ENCODE results near the gene TCERG1. TPM values are rescaled to one million over a fixed set of nuclear protein-coding genes. Genes with fewer than 3 reads are reported as not detected.
A peak's percentile ranks its signal among the peaks of the same experiment; 100 is the strongest.

The TCERG1 gene
- total RNA-seq, 2 experiments from 2014 or later, result 123 to 131 TPM

DNA sequence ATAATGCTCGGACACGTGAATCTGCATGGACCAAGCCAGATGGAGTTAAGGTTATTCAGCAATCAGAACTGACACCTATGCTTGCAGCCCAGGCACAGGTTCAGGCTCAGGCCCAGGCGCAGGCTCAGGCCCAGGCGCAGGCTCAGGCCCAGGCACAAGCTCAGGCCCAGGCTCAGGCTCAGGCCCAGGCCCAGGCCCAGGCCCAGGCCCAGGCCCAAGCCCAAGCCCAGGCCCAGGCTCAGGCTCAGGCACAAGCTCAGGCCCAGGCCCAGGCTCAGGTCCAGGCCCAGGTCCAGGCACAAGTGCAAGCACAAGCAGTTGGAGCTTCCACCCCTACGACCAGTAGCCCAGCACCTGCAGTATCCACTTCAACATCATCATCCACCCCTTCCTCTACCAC is 11.8 kb downstream of the TCERG1 start:
- Mint-ChIP-seq H3K4me1 (ENCODE audit: low read depth) (peaks cover 28% of the 10 kb centered on the region), H3K4me3 (no peak overlapping the region), H3K27me3 (ENCODE audit: low read depth) (no peaks in the 10 kb centered on the region), H3K27ac (no peak overlapping the region), H3K36me3 (ENCODE audit: low read depth) (peaks cover 46% of the 10 kb centered on the region), H3K9me3 (no peaks in the 10 kb centered on the region)
- DNase-seq, result no peak
- intact Hi-C loops (cut with micrococcal nuclease), result no loop called here
- CTCF ChIA-PET, result no interaction called here

DNA sequence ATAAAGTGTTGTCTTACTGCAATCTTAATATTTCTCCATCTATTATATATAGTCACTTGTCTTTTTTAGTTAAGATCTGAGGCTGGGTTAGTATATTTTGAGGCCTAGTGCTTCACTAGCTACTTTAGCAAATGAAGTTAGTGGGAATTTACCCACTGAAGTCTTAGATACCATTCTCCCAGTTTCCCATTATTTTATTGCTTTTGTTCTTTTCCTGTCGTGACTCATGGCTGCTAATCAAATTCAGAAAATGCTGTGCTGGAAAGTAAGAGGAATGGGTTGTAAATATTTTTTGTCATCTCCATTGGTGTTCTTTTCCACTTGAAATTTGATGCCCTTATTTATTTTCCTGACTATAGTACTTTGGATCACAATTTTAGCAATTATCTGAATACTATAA is 14.2 kb downstream of the TCERG1 start:
- intact Hi-C loops (cut with micrococcal nuclease), result loop anchor here (10.0 kb wide), 1 partner anchor 337 kb away; no protein-coding TSS in a partner anchor
- no peak overlapping the region for H3K27ac Mint-ChIP-seq
- H3K4me3 Mint-ChIP-seq, result no peak overlapping the region
- peaks cover 46% of the 10 kb centered on the region for H3K36me3 Mint-ChIP-seq (ENCODE audit: low read depth)
- DNase-seq, result no peak
- H3K9me3 Mint-ChIP-seq, result no peaks in the 10 kb centered on the region
- CTCF ChIA-PET, result interaction anchor here (0.7 kb wide), 1 partner anchor 52 kb away, joined by 3 read pairs; no protein-coding TSS in a partner anchor
- peaks cover 27% of the 10 kb centered on the region for H3K4me1 Mint-ChIP-seq (ENCODE audit: low read depth)
- no peaks in the 10 kb centered on the region for H3K27me3 Mint-ChIP-seq (ENCODE audit: low read depth)

DNA sequence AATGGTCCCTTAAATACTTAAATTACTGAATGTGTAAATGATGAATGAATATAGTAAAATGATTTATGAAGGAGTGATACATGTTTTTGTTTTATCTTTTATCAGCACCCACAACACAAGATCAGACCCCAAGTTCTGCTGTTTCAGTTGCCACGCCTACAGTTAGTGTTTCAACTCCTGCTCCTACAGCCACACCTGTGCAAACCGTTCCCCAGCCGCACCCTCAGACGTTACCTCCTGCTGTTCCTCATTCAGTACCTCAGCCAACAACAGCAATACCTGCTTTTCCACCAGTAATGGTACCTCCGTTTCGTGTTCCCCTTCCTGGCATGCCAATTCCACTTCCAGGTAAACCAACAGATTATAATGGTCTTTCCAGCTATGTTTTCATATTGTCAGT is 16.3 kb downstream of the TCERG1 start:
- Mint-ChIP-seq H3K36me3 (ENCODE audit: low read depth) (peaks cover 47% of the 10 kb centered on the region), H3K4me1 (ENCODE audit: low read depth) (peaks cover 29% of the 10 kb centered on the region), H3K9me3 (no peaks in the 10 kb centered on the region), H3K27ac (no peak overlapping the region), H3K4me3 (no peak overlapping the region), H3K27me3 (ENCODE audit: low read depth) (no peaks in the 10 kb centered on the region)
- no peak for DNase-seq
- intact Hi-C loops (cut with micrococcal nuclease), result loop anchor here (10.0 kb wide), 1 partner anchor 339 kb away; no protein-coding TSS in a partner anchor
- CTCF ChIA-PET, result interaction anchor here (1.0 kb wide), 1 partner anchor 17 kb away, joined by 3 read pairs; the partner anchor contains the start of gene TCERG1

DNA sequence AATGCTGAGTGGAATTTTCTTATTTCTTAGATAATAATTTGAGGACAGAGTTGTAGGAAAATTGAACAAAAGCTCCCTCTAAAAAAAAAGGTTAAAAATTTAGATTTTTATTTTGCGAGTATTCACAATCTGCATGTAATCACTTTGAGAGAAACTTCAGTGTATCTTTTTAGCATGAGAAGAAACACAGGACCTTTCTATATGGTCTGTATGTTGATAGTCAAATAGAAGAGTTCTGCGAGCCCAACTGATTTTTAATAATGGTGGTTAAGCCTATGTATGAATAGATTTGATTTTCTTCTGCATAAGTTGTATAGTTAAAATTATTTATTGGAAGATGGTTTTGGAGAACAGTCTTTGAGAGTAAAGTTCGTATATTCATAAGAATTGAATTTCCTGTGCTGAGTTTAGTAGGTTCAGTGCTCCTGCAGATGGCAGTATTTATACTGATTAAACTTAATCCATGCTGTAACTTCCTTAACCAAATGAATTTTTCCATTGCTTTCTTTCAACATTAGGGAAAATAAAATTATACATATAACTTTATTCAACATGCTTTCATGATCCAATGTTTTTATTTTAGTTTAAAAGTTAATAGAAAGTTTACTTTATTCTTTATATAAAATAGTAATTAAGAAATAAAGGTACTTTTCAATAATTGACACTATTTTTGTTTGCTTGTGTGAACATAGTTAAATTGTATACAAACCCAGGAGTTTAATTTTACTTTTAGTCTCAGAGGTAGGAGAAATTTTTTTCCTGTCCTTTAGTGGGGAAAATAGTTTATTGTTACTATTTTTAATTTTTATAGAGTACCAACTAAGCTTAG is 19.6 kb downstream of the TCERG1 start:
- Mint-ChIP-seq H3K9me3 (no peaks in the 10 kb centered on the region), H3K36me3 (ENCODE audit: low read depth) (peaks cover 47% of the 10 kb centered on the region), H3K27me3 (ENCODE audit: low read depth) (no peaks in the 10 kb centered on the region), H3K27ac (no peak overlapping the region), H3K4me1 (ENCODE audit: low read depth) (peaks cover 18% of the 10 kb centered on the region), H3K4me3 (no peak overlapping the region)
- DNase-seq, result no peak
- intact Hi-C loops (cut with micrococcal nuclease), result loop anchor here (2.0 to 10.0 kb wide), 2 partner anchors 14 to 342 kb away; no protein-coding TSS in a partner anchor
- CTCF ChIA-PET, result interaction anchor here (0.6 to 1.4 kb wide), 2 partner anchors 11 to 30 kb away, joined by 4 read pairs; no protein-coding TSS in a partner anchor

DNA sequence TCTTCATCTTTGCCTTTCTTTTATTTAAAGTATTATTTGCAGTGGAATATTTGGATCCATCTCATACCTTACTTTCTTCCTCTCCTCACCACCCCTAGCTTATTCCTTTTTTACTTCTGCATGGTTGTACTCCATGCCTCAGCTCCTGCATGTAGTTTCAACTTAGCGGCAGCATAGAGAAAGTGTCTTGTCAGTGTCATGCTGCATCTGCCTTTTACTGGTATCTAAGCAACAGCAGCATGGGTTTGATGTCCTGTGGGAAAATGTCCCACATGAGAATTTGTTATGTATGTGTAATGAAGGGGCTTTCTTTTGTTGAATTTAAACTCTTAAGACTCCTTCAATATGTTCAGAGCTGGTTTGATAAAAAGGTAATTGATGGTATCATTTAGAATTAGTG is 20.6 kb downstream of the TCERG1 start:
- Mint-ChIP-seq H3K27me3 (ENCODE audit: low read depth) (no peaks in the 10 kb centered on the region), H3K27ac (peak overlapping the region; percentile 50), H3K9me3 (no peaks in the 10 kb centered on the region), H3K36me3 (ENCODE audit: low read depth) (peaks cover 52% of the 10 kb centered on the region), H3K4me1 (ENCODE audit: low read depth) (peaks cover 18% of the 10 kb centered on the region), H3K4me3 (no peak overlapping the region)
- DNase-seq, result no peak
- intact Hi-C loops (cut with micrococcal nuclease), result loop anchor here (2.0 to 10.0 kb wide), 2 partner anchors 13 to 343 kb away; no protein-coding TSS in a partner anchor
- CTCF ChIA-PET, result interaction anchor here (0.6 to 1.4 kb wide), 4 partner anchors 8 to 31 kb away, joined by 3 to 4 read pairs (median 4); no protein-coding TSS in a partner anchor

DNA sequence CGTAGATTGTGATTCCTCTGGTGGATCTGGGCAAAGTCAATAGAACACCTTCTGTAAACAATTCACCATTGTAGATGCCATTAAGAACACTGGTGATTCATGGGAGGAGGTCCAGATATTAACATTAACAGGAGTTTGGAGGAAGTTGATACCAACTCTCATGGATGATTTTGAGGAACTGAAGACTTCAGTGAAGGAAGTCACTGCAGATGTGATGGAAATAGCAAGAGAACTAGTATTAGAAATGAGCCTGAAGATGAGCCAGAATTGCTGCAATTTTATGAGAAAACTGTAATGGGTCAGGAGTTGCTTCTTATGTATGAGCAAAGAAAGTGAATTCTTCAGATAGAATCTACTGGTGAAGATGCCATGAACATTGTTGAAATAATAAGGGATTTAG is 26.9 kb downstream of the TCERG1 start:
- peaks cover 48% of the 10 kb centered on the region for H3K36me3 Mint-ChIP-seq (ENCODE audit: low read depth)
- no peaks in the 10 kb centered on the region for H3K9me3 Mint-ChIP-seq
- H3K27ac Mint-ChIP-seq, result no peak overlapping the region
- no peaks in the 10 kb centered on the region for H3K27me3 Mint-ChIP-seq (ENCODE audit: low read depth)
- CTCF ChIA-PET, result interaction anchor here (0.6 kb wide), 2 partner anchors 14 to 195 kb away, joined by 3 read pairs; no protein-coding TSS in a partner anchor
- intact Hi-C loops (cut with micrococcal nuclease), result no loop called here
- H3K4me1 Mint-ChIP-seq (ENCODE audit: low read depth), result no peaks in the 10 kb centered on the region
- H3K4me3 Mint-ChIP-seq, result no peak overlapping the region
- no peak for DNase-seq

DNA sequence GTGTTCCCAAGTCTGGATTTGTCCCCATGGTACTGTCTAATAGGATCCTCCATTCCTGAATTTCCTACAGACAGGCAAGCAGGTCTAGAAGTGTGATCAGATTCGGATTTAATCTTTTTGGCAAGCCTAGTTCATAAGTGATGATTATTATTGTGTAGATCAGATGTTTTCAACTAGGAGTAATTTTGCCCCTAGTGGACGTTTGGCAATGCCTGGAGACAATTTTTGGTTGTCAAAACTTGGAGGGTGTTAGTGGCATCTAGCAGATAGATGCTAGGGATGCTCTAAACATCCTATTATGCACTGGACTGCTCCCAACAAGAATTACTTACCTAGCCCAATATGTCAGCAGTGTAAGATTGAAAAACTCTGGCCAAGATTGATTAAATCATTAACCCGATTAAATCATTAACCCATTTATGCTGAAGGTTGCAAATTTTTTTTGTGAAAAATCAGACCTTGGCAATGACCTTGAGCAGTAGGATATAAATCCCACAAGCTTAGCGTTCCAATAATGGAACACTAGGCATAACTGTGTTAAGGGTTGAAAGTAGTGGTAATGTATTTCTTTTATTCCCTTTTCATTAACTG is 28.2 kb downstream of the TCERG1 start:
- Mint-ChIP-seq H3K9me3 (no peaks in the 10 kb centered on the region), H3K27ac (no peak overlapping the region), H3K4me3 (no peak overlapping the region), H3K36me3 (ENCODE audit: low read depth) (peaks cover 48% of the 10 kb centered on the region), H3K27me3 (ENCODE audit: low read depth) (no peaks in the 10 kb centered on the region), H3K4me1 (ENCODE audit: low read depth) (no peaks in the 10 kb centered on the region)
- intact Hi-C loops (cut with micrococcal nuclease), result no loop called here
- CTCF ChIA-PET, result no interaction called here
- DNase-seq, result no peak

DNA sequence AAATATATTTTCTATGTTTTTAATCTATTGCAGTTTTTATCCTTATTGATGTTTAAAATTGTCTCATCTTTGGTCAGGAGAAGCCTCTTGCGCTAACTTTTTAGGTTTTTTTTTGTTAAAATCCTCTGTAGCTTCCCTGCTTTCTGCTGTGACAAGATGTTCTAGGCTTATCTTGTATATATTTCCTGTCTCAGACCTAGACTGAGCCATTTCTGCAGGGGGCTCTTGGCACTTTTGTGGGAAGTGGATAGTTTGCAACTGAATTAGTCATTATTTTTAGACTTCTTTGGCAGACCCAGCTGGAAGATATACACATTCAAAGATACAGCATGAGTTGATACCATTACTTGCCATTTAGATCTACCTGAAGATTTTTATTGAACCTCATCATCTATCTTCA is 28.8 kb downstream of the TCERG1 start:
- Mint-ChIP-seq H3K27me3 (ENCODE audit: low read depth) (no peaks in the 10 kb centered on the region), H3K27ac (no peak overlapping the region), H3K4me3 (no peak overlapping the region), H3K36me3 (ENCODE audit: low read depth) (peaks cover 44% of the 10 kb centered on the region), H3K4me1 (ENCODE audit: low read depth) (no peaks in the 10 kb centered on the region), H3K9me3 (no peaks in the 10 kb centered on the region)
- intact Hi-C loops (cut with micrococcal nuclease), result no loop called here
- no peak for DNase-seq
- CTCF ChIA-PET, result interaction anchor here (0.9 to 1.0 kb wide), 2 partner anchors 8 to 11 kb away, joined by 3 to 7 read pairs; no protein-coding TSS in a partner anchor

DNA sequence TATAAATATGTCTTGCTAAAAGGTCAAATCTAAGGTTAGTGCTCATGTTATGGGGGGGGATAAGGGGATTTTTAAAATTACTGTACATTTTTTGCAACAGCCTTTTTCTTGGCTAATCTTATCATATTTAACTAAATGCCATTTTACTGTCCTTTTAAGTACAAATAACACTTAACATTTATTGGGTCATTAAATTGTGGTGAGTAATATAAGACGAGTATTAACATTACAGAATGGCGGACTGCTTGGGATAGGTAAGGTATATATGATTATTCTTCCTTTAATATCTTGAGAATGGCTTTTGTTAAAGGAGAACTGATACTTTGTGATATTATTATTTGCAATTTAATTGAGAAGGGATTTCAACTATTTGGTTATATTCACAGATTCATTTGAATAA is 35.6 kb downstream of the TCERG1 start:
- peaks cover 47% of the 10 kb centered on the region for H3K36me3 Mint-ChIP-seq (ENCODE audit: low read depth)
- H3K4me3 Mint-ChIP-seq, result no peak overlapping the region
- DNase-seq, result no peak
- no peak overlapping the region for H3K27ac Mint-ChIP-seq
- CTCF ChIA-PET, result no interaction called here
- H3K4me1 Mint-ChIP-seq (ENCODE audit: low read depth), result no peaks in the 10 kb centered on the region
- intact Hi-C loops (cut with micrococcal nuclease), result no loop called here
- no peaks in the 10 kb centered on the region for H3K27me3 Mint-ChIP-seq (ENCODE audit: low read depth)
- H3K9me3 Mint-ChIP-seq, result no peaks in the 10 kb centered on the region

DNA sequence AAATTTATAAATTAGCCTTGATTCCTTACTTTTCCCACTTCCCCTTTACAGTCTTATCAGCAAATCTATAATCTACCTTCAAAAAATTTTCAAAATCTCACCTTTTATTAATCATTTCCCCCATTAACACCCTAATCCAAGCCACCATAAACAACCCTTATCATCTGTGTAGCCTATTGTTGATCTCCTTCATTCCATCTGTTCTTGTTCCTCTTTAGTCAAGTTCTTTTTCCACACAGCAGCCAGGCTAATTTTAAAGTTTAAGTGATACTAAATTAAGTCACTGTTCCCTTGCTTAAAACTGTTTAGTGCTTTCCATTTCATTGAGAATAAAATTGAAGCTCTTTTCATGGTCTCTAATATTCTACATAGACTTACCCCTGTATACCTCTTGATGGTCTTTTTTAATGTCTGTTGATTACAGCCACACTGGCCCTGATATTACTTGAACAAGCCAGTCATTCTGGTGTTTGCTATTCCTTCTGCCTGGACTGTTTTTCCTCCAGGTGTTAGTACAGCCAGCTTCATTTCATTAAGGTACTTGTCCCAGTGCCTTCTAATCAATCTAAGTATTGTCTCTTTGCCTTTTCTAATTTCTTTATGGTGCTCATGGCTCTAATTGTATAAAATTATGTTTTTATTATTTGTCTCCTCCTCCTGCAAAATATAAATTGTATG is 37.7 kb downstream of the TCERG1 start:
- no peak overlapping the region for H3K4me3 Mint-ChIP-seq
- H3K9me3 Mint-ChIP-seq, result no peaks in the 10 kb centered on the region
- no peak for DNase-seq
- no peaks in the 10 kb centered on the region for H3K4me1 Mint-ChIP-seq (ENCODE audit: low read depth)
- intact Hi-C loops (cut with micrococcal nuclease), result no loop called here
- H3K36me3 Mint-ChIP-seq (ENCODE audit: low read depth), result peaks cover 58% of the 10 kb centered on the region
- H3K27me3 Mint-ChIP-seq (ENCODE audit: low read depth), result no peaks in the 10 kb centered on the region
- H3K27ac Mint-ChIP-seq, result no peak overlapping the region
- CTCF ChIA-PET, result interaction anchor here (1.0 kb wide), 1 partner anchor 38 kb away, joined by 3 read pairs; the partner anchor contains the start of gene TCERG1

DNA sequence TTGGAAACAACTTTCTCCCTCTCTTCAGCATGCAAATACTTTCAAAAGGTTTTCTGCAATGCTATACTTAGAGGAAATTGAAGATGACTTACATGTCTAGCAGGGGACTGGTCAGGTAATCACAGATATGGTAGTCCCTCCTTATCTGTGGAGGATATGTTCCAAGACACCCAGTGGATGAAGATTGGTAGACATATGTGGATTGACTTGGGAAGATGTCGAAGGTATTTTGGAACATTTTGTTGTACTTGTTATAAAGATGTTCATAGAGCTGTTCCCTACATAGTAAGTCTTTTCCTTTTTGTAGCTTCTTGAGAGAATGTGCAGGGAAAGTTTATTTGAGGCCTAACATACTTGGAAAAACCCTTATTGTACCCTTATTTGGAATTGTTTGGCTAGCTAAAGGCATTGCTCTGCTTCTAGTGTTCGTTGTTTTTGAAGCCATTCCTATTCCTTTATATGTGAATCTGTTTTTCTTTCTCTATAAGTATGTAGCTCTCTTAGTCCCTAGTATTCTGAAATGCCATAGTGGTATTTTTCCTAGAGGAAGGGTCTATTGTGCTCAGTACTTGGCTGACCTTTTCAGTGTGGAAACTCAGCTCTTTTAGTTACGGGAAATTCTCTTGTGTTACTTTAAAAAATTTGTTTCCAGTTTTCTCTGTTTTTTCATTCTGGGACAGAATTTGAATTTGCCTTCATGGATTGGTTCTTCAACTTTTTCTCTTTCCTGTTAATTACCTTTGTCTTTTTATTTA is 43.1 kb downstream of the TCERG1 start:
- Mint-ChIP-seq H3K27me3 (ENCODE audit: low read depth) (no peaks in the 10 kb centered on the region), H3K9me3 (no peaks in the 10 kb centered on the region), H3K4me1 (ENCODE audit: low read depth) (no peaks in the 10 kb centered on the region), H3K36me3 (ENCODE audit: low read depth) (peaks cover 50% of the 10 kb centered on the region), H3K4me3 (no peak overlapping the region), H3K27ac (no peak overlapping the region)
- CTCF ChIA-PET, result interaction anchor here (0.6 to 0.8 kb wide), 2 partner anchors 11 to 20 kb away, joined by 3 read pairs; no protein-coding TSS in a partner anchor
- intact Hi-C loops (cut with micrococcal nuclease), result no loop called here
- DNase-seq, result no peak
